Measurements from ENCODE around the gene KCNIP4. TPM values are rescaled to one million over a fixed set of nuclear protein-coding genes. Genes with fewer than 3 reads are reported as not detected.

Gene KCNIP4
- total and polyA plus RNA-seq, 2 of the 4 experiments (the other 2 are of a cell fraction): not detected

- CTCF ChIA-PET: no interaction called here
- peak; percentile 95 for ATAC-seq (ENCODE audit: low read depth)
- dilution Hi-C loops (cut with HindIII; ENCODE audit: low sequenced_read_pairs, unreplicated experiment): no loop called here
These were observed 60.2 kb downstream of the KCNIP4 start for GRCh38 chr4:21888195-21888976.

More at GRCh38 chr4:21888195-21888976, 60.2 kb downstream of the KCNIP4 start:
- Histone ChIP-seq H2AK9ac (replicated peaks; ENCODE audit: low read depth, low read length, poor library complexity) (no peak overlapping the region), H2AK5ac (ENCODE audit: low read depth, low read length) (no peak overlapping the region), H2BK15ac (ENCODE audit: low read depth, low read length) (no peak overlapping the region), H2BK20ac (ENCODE audit: low read depth, low read length) (no peak overlapping the region), H3K14ac (replicated peaks; ENCODE audit: low read depth, low read length) (no peak overlapping the region; the same call in 1 of the 2 replicates), H3K4me1 (ENCODE audit: control insufficient read depth, insufficient read depth, low read length) (peaks cover 4% of the 10 kb centered on the region), H3K23ac (ENCODE audit: low read depth, low read length) (no peak overlapping the region), H2AFZ (replicated peaks; ENCODE audit: low read length, poor library complexity) (no peak overlapping the region), H4K20me1 (ENCODE audit: insufficient read depth, low read length) (no peaks in the 10 kb centered on the region), H3K9me1 (ENCODE audit: insufficient read depth, low read length) (no peaks in the 10 kb centered on the region), H3K27me3 (ENCODE audit: control insufficient read depth, insufficient read depth, low read length) (no peaks in the 10 kb centered on the region), H3K18ac (ENCODE audit: low read depth, low read length) (no peak overlapping the region), H3K27ac (ENCODE audit: insufficient read depth, low read length) (no peak overlapping the region), H4K8ac (ENCODE audit: low read depth in 2 of 2, low read length in 2 of 2) (no peak overlapping the region), H3K36me3 (ENCODE audit: control insufficient read depth, insufficient read depth, low read length) (no peaks in the 10 kb centered on the region), H3K56ac (ENCODE audit: extremely low read depth, insufficient read depth, low read length) (no peak overlapping the region), H3K4me2 (ENCODE audit: low read depth, low read length) (no peak overlapping the region), H2BK5ac (ENCODE audit: low read depth, low read length, poor library complexity, severe bottlenecking) (peak overlapping the region; percentile 54), H3K4me3 (ENCODE audit: insufficient read depth, low read depth, low read length) (no peak overlapping the region), H3K9me3 (ENCODE audit: control insufficient read depth, insufficient read depth, low read length) (no peaks in the 10 kb centered on the region), H2BK120ac (ENCODE audit: low read depth, low read length) (0 out of 2 replicates have a peak overlapping the region, but pooled peaks have one; percentile 14), H3K4ac (ENCODE audit: low read depth, low read length) (no peak overlapping the region), H3K79me1 (ENCODE audit: low read depth in 1 of 2, low read length in 2 of 2) (no peaks in the 10 kb centered on the region), H3K9ac (ENCODE audit: low read depth, low read length) (no peak overlapping the region), H4K5ac (ENCODE audit: low read depth, low read length) (no peak overlapping the region), H4K91ac (ENCODE audit: insufficient read depth, low read depth, low read length) (no peak overlapping the region)
- intact Hi-C loops (cut with micrococcal nuclease): loop anchor here (10.0 kb wide), 1 partner anchor 626 kb away; the partner anchor contains the start of gene ADGRA3
- POLR2A ChIA-PET (ENCODE audit: unreplicated experiment): no interaction called here
- in situ Hi-C loops (cut with MboI; ENCODE audit: low sequenced_read_pairs): no loop called here
- peak; percentile 93 for DNase-seq
- WGBS, 2 experiments (ENCODE audit: extremely low coverage in 2 of 2, insufficient read length in 1 of 2): 60% methylated on average over 1 of the region's 3 CpGs; no CpG with 5 or more reads in 1 of the 2 experiments
- TF ChIP-seq SMC3 (IDR thresholded peaks at IDR 0.05; ENCODE audit: low read depth, low read length) (no peak), MXI1 (IDR thresholded peaks at IDR 0.05; ENCODE audit: borderline replicate concordance, low read depth, low read length) (no peak), FOS (IDR thresholded peaks at IDR 0.05; ENCODE audit: low read depth, low read length) (peak; percentile 67), RFX5 (IDR thresholded peaks at IDR 0.05; ENCODE audit: low read depth, low read length) (no peak), MAFK (IDR thresholded peaks at IDR 0.05; ENCODE audit: low read depth, low read length) (no peak), CEBPB (IDR thresholded peaks at IDR 0.05; ENCODE audit: low read depth, low read length) (peak; percentile 57)
- BruUV-seq (replicated peaks): no TSS peak
